Measurements from ENCODE around the gene PID1. TPM values are rescaled to one million over a fixed set of nuclear protein-coding genes. Genes with fewer than 3 reads are reported as not detected.

PID1 gene
- total RNA-seq, 1 experiment from 2014 or later = not detected

GRCh38 chr2:229118927-229119326 lies 152.2 kb downstream of the PID1 start:
- no peak for DNase-seq (ENCODE audit: low spot score)

GRCh38 chr2:229118336-229118735 lies 152.8 kb downstream of the PID1 start:
- DNase-seq (ENCODE audit: low spot score) = no peak

- DNase-seq (ENCODE audit: low spot score) = no peak
These were observed 159.3 kb downstream of the PID1 start for GRCh38 chr2:229111744-229112143.

DNA sequence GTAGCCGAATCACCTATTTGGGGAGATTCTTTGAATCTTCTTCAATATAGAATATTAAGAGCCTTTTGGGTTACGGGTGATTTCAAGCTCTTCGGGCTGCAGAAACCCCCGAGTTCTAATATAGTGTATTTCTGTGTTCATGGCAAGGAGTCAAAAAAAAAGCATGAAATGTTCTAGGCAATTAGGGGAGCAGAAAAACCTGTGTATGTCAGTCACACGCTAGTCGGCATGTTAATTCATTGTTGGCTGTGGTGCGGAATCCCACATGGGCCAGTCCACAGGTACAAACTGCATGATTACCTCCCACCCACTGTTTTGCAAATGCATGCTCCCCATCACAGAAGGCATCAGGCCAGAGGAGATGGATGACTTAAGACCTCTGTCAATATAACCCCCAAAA lies 161.9 kb downstream of the PID1 start:
- no peak for DNase-seq (ENCODE audit: low spot score)

GRCh38 chr2:229107601-229108000 lies 163.5 kb downstream of the PID1 start:
- no peak for DNase-seq (ENCODE audit: low spot score)

- DNase-seq (ENCODE audit: low spot score) = no peak
These were observed 166.1 kb downstream of the PID1 start for GRCh38 chr2:229104974-229105387.

GRCh38 chr2:229104025-229104424 lies 167.1 kb downstream of the PID1 start:
- DNase-seq (ENCODE audit: low spot score) = no peak

DNA sequence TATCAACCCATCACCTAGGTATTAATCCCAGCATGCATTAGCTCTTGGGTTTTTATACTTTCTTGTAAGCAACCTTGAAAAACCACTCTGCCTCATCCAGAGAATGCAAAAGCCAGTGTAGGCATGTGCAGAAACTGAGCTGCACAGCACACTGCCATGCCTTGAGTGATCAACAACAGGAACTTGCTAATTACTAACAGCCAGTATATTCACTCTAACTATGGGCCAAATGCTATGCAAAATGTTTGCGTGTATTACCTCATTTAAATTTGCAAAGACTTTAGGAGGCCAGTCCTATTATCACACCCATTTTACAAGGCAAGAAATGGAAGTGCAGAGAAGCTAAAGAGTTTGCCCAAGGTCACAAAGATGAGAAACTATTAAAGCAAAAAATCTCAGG lies 169.8 kb downstream of the PID1 start:
- DNase-seq (ENCODE audit: low spot score) = no peak

DNA sequence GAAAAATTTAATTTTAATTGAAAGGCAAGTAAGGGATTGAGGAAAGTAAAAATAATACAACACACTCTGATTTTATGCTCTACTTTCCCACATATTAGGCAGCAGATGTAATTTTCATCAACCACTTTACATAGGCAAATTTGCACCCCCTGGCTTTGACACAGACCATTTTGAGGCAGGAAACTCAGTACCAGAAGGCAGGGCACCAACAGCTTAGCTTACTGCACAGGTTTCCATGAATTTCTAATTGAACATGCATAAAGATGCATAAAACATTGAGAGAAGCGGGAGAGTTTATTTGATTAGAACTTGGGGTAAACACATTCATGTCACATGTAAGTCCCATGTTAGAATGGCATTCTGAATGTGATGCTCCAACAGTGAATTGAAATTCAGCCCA lies 171.9 kb downstream of the PID1 start:
- no peak for DNase-seq (ENCODE audit: low spot score)

- DNase-seq (ENCODE audit: low spot score) = no peak
These were observed 172.3 kb downstream of the PID1 start for GRCh38 chr2:229098801-229099200.

DNA sequence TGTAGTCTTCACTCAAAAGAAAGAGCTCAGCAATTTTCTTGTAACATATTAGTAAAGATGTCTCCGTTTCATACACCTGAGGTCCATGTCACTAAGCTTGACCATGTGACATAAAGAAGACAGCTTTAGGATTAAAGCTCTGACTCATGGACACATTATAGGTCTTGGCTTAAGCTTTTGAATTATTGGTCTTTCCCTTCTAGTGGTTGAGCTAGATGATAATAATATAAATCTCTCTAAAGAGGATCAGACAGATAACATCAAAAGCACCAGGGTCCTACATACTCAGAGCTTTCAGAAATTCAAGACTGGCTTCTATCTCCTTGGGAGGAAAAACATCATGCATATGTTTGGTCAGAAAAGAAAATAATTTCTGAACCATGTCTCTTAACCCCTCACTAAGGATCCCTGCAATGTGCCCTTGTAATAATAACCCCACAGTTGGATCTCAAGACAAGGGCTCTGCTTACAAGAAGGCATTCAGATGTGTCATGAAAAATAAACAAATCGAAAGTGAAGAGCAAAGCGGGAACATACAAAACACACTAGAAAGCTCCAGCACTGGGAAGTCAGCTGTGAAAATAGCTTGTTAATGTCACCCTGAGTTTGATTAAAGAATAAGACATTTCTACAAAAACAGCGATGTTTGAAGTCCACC lies 174.5 kb downstream of the PID1 start:
- DNase-seq (ENCODE audit: low spot score) = no peak

GRCh38 chr2:229095472-229095871 lies 175.6 kb downstream of the PID1 start:
- no peak for DNase-seq (ENCODE audit: low spot score)

GRCh38 chr2:229090225-229090624 lies 180.9 kb downstream of the PID1 start:
- DNase-seq (ENCODE audit: low spot score) = no peak

GRCh38 chr2:229089776-229090175 lies 181.3 kb downstream of the PID1 start:
- DNase-seq (ENCODE audit: low spot score) = no peak

DNA sequence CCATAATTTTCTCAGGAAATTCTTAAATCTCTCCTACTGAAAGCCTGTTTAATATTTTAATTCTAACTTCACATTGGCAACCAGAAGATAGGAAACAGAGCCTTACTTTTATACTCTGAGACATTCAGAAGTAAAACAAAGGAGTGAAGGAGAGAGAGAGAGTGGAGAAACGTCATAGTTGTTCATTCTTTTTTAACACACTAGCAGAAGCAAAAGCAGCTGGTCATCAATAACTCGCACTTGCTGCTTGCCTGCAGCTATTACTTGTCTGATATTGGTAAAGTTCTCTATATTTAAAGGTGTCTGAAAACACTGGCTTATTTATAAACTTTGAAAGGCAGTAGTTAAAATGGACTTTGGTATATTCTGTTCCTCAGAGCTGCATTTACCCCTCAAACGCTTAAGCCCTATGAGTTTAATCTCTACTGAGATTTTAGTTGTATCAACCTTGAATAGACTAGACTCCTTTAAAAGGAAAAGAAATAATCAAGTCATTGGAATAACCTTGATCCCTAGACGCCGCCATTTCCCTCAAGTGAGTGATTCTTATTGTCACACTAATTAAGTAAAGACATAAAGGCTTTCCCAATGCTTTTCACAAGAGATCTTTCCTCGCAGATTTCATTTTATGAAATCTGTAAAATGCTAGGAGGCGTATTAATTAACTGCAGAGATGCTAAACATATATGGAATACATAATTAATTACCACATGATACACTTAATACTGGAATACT lies 182.0 kb downstream of the PID1 start:
- DNase-seq (ENCODE audit: low spot score) = no peak

GRCh38 chr2:229088517-229088913 lies 182.6 kb downstream of the PID1 start:
- DNase-seq (ENCODE audit: low spot score) = no peak

GRCh38 chr2:229087843-229088516 lies 183.1 kb downstream of the PID1 start:
- DNase-seq (ENCODE audit: low spot score) = no peak

DNA sequence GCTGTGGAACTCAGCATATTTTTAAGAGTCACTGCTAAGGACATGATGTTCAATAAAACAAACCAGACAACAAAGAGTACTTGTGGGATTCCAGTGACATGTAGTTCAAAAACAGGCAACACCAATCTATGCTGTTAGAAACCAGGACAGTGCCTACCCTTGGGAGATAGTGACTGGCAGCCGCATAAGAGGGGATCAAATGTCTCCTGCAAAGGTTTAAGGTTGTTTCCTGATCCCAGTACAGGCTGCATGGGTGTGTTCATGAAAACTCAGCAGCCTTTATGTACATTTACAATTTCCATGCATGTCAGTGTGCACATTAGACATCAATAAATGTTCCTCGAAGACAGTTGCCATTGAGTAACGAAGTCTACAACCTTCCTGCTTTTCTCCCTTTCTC lies 183.8 kb downstream of the PID1 start:
- no peak for DNase-seq (ENCODE audit: low spot score)

- DNase-seq (ENCODE audit: low spot score) = no peak
These were observed 185.6 kb downstream of the PID1 start for GRCh38 chr2:229085439-229085838.

DNA sequence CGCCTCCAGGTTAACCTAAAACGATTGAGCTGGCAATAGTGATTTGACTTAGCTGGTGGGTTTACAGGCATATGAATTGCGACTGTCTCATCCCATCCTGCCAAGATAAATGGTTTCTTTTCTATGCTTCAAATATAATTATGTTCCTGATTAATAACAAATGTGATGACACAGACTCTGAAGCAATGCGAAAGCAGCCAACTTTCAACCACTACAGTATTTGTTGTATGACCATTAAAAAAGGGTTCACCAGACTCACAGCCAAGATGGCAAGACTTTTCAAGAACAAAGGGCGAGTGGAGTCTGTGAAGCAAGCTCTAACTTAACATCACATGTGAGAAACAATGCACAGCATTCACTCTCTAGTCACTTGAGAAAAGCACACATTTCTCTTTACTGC lies 186.6 kb downstream of the PID1 start:
- no peak for DNase-seq (ENCODE audit: low spot score)

DNA sequence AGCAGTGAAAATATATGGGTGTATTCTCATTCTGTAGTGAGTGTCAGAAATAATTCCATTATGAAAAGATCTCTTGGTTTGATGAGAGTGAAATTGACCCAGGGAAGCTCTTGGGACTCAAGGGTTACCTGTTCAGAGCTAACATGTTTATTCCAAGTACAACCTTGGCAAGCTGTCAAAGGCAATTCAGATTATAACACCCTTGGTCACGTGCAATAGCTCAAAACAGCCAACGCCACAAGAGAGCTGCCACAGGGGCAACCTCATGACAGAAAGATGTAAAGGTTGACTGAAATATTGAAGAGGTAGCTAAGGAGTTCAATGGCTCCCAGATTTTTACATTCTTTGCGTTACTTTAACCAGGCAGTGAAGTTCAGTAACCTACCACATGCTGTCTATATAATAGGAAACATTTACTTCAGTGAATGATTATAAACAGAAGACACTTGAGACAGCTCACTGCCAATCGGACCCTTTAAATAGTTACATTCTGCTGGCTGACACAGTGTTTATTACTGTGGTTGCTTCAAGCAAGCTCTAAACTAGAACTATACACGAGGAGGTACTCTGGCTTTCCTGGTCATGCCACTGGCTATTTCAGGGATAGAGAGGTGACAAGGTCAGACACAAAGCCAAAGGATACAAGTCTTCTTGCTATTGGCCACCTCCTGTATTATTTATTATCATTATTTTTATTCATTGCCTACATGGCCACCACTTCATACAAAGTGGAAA lies 187.3 kb downstream of the PID1 start:
- DNase-seq (ENCODE audit: low spot score) = no peak

DNA sequence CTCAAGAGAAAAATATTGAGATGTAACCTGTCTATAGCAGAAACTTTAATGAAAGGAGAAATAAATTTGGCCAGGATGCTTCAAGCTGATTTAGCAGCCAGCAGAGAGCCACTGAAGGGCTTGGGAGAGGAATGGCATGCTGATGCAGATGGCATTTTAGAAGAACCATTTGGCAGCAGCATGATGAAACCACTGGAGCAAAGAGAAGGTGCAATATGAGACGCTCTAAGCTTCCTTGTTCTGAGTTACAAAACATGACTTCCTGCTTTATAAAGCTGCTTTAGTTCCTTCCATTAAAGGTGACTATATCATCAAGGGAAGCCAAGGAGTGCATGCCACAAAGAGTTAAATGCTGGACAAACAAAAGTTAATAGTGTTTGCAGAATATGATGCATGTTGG lies 189.7 kb downstream of the PID1 start:
- DNase-seq (ENCODE audit: low spot score) = no peak

All from HT-29 (cell line).